ENCODE results near the gene EBNA1BP2.

- TF ChIP-seq BHLHE40 (IDR thresholded peaks at IDR 0.05; ENCODE audit: low read depth, low read length) = no peak
- TF ChIP-seq POLR2A (IDR thresholded peaks at IDR 0.05; ENCODE audit: low read depth, low read length) = no peak
- TF ChIP-seq MXI1 (IDR thresholded peaks at IDR 0.05; ENCODE audit: borderline replicate concordance, low read depth, low read length) = no peak
- no peak for TF ChIP-seq CTCF (conservative IDR thresholded peaks at IDR 0.05; ENCODE audit: low read depth, low read length)
- TF ChIP-seq NFE2L2 (IDR thresholded peaks at IDR 0.05; ENCODE audit: low read depth, low read length) = no peak
- TF ChIP-seq CEBPB (IDR thresholded peaks at IDR 0.05; ENCODE audit: low read depth, low read length) = no peak
- no peak for TF ChIP-seq RFX5 (IDR thresholded peaks at IDR 0.05; ENCODE audit: low read depth, low read length)
- TF ChIP-seq RAD21 (IDR thresholded peaks at IDR 0.05; ENCODE audit: low read length) = no peak
Observed at GRCh38 chr1:43129426-43129825, 42.7 kb downstream of the EBNA1BP2 start.

Data from IMR-90 (cell line).